PC-9 (cell line): Measurements from ENCODE around the gene ARHGAP32.

Experiments used
- CTCF ChIP-seq: fragments of 200-600 bp; sonication (generic); conservative IDR thresholded peaks from 2 replicates; pipeline ENCODE4 v1.6.1; 2017; ENCODE audit warnings: mixed run types, antibody characterized with exemption, mild to moderate bottlenecking, moderate library complexity
- EZH2 ChIP-seq: fragments of 200-600 bp; sonication (generic); IDR thresholded peaks from 2 replicates; pipeline ENCODE4 v1.8.0; 2017; ENCODE audit warnings: antibody characterized with exemption, low read depth

- TF ChIP-seq CTCF, result no peak
- TF ChIP-seq EZH2, result no peak
Measured at GRCh38 chr11:128981254-128981653, 210.9 kb downstream of the ARHGAP32 start.
